Hematopoietic multipotent progenitor cell treated with erythropoietin and hydrocortisone succinate and interleukin-3 and kit ligand, for 6 days (in vitro differentiated cells): Measurements from ENCODE around the gene GHRL.
"Not testable (repeated sequence)": the region's sequence is repeated elsewhere in the genome, so short reads cannot be mapped to it uniquely, and the experiment has no call there.

Source experiments
- DNase-seq: peaks from one replicate; pipeline ENCODE4 v3.0.0-alpha.2; 2015

The GHRL gene

GRCh38 chr3:10272476-10272875 is 20.3 kb downstream of the GHRL start:
- DNase-seq = not testable (repeated sequence)

DNA sequence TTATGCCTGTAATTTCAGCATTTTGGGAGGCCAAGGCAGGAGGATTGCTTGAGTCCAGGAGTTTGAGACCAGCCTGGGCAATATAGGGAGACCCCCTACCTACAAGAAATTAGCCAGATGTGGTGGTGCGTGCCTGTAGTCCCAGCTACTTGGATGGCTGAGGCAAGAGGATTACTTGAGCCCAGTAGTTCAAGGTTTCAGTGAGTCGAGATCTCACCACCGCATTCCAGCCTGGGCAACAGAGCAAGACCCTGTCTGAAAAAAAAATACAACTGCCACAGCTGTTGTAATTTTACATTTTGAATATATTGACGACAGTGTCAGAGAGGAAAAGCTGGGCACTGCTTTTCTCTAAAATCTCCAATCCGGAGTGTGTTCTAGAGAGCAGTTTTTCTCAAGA is 23.3 kb downstream of the GHRL start:
- DNase-seq = no peak

GRCh38 chr3:10268930-10269329 is 23.8 kb downstream of the GHRL start:
- DNase-seq = no peak

- no peak for DNase-seq
Observed at GRCh38 chr3:10268116-10268515, 24.6 kb downstream of the GHRL start.

DNA sequence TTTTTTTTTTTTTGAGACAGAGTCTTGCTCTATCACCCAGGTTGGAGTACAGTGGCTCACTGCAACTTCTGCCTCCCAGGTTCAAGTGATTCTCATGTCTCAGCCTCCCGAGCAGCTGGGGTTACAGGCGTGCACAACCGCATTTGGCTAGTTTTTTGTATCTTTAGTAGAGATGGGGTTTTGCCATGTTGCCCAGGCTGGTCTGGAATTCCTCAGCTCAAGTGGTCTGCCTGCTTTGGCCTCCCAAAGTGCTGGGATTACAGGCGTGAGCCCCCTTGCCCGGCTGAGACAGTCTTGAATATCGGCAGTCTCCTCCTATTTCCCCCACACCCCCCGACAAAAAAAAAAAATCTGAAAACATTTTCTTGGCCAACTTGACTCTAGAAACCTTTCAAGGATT is 25.8 kb downstream of the GHRL start:
- not testable (repeated sequence) for DNase-seq

- DNase-seq = no peak
Observed at GRCh38 chr3:10265833-10266232, 26.9 kb downstream of the GHRL start.

DNA sequence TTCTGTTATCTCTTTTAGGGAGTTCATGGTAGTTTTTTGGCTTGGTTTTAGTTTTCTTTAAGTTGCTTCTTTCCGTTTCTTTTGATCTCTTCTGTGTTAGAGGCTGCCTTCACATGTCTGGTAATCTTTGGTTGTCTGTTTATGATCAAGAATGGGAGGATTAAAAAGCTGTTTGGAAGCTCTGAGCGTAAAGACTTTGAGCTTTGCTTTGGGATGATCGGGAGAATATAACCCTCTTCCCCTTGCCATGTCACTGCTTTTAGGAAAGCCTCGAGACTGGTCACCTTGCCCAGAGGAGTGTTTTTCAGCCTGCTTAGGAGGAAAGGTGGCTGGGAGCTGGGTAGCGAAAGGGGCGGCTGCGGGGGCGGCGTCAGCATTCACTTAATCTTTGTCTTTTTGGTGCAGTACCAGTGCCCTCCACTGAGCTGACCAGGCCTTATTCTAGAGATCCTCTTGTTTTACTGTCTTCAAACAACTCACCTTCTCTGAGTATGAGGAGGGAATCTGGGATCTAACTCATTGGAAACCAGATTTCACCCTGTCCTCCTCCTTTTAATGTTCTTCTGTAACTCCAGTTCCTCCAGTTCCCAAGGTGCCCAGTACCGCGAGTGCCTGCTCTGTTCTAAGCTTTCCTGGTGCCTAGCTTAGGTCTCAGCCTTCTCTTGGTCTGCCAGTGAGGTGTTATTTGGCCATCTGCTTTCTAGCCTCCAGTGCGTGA is 28.9 kb downstream of the GHRL start:
- DNase-seq = peak; percentile 73

- no peak for DNase-seq
Observed at GRCh38 chr3:10262027-10262426, 30.7 kb downstream of the GHRL start.

GRCh38 chr3:10260211-10260701 is 32.5 kb downstream of the GHRL start:
- no peak for DNase-seq

- DNase-seq = no peak
Observed at GRCh38 chr3:10259798-10260197, 32.9 kb downstream of the GHRL start.

GRCh38 chr3:10259036-10259435 is 33.7 kb downstream of the GHRL start:
- no peak for DNase-seq

DNA sequence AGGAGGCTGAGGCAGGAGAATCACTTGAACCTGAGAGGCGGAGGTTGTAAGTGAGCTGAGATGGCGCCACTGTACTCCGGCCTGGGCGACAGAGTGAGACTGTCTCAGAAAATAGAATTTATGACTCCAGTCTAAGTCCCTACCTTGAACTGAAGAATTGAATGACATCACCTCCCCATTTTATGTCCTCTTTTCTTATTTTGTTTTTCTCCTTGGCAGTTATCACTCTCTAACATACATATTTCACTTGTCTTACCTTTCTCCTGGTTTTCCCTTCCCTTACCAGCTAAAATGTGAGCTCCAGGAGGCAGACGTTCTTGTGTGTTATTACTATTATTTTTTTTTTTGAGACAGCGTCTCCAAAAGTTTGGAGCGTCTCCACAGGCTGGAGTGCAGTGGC is 36.9 kb downstream of the GHRL start:
- DNase-seq = no peak

DNA sequence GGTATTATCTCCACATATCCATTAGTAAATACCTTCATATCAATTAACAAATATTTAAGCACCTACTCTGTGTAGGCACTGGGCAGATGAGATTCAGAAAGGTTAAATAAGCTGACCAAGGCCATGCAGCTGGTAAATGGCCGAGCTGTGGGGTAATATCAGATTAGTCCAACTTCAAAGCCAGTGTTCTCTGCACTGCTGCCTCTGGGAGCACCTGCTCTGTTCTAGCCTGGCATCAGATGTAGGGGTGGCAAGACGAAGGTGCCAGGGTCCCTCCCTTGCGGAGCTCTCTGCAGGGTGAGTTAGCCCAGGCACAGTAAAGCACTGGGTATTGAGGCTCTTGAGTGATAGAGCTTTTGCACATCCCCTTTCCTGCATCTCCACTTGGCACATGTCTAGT is 39.0 kb downstream of the GHRL start:
- no peak for DNase-seq

DNA sequence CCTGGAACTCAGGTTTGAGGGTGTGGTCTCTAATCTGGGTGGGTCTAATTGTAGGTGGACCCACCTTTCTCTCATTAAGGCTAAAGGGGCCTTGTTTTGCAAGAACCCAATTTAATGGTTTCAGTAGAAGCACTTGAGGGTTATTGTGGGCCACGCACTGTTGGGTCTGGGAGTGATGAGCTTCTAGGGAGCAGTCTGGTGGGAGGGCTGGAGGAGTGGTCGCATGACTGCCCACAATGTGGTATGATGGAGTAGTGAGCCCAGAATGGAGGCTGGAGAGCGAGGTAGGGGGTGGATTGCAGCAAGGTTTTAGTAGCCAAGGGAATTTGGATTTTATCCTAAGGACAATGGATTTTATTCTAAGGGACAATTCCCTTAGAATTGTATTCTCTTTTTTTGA is 41.7 kb downstream of the GHRL start:
- DNase-seq = no peak

- no peak for DNase-seq
Observed at GRCh38 chr3:10249833-10250232, 42.9 kb downstream of the GHRL start.

DNA sequence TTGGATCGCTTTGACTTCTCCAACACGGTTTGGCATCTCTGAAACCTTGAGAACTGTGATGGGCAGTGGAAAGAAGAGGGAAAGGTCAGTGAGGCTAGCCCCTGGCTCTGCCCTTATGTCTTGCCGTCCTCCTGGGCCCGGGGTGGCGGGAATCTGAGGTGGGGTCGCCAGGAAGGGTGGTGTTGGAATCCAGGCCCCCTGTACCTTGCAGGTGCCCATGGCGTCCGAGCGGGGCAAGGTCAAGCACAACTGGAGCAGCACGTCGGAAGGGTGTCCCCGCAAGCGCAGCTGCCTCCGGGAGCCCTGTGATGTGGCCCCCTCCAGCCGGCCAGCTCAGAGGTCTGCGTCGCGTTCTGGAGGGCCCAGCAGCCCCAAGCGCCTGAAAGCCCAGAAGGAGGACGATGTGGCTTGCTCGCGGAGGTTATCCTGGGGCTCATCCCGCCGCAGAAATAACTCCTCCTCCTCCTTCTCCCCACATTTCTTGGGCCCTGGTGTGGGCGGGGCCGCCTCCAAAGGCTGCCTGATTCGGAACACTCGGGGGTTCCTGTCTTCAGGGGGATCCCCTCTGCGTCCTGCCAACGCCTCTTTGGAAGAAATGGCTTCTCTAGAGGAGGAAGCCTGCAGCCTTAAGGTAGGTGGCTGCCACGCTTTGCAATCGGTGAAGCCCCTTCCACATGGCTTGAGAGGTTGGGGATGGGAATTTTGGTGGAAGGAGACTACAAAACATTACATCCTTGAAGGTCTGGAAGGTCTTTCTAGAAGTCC is 43.6 kb downstream of the GHRL start:
- DNase-seq = peak; percentile 68

DNA sequence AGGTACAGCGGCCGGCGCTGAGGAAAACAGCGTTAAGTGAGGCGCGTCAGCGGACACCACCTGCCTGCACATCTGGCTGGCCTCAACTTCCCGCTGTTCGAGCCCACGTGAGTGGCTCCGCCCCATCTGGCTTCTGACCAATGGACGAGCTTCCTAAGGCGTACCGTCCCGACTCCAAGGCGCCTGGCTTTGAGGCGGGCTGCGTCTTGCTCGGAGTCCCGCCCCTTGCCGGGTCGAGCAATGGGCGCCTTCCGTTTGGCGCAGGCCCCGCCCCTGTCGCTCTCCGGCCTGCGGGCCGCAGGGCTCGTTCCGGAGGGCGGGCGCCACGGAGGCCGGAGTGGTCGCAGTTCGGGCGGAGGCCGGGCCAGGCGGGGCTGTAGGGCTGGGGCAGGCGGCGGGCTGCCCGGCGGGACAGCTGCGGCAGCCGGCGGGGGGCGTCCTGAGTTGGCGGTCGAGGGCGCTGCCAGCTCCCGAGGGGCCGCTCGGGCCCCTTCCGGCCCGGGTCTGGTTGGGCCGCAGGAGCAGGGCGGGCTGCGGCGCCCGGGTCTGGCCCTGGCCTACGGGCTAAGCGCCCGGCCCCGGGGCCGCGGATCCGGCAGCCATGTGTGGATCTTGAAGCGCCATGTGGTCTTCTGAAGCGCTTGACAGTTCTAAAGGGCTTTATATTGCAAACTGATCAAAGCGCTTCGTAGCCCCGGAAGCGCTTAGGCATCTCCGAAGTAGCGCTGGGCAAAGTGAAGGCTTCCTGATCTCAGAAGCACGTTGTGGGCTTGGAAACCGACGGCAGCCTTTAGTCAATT is 44.4 kb downstream of the GHRL start, which contains the start of gene TATDN2:
Gene TATDN2, plus strand, starts transcription at position 276 of the 800 bp plus-strand sequence. CDS start 742 bp downstream, outside the sequence.
- DNase-seq = peak; percentile 99

DNA sequence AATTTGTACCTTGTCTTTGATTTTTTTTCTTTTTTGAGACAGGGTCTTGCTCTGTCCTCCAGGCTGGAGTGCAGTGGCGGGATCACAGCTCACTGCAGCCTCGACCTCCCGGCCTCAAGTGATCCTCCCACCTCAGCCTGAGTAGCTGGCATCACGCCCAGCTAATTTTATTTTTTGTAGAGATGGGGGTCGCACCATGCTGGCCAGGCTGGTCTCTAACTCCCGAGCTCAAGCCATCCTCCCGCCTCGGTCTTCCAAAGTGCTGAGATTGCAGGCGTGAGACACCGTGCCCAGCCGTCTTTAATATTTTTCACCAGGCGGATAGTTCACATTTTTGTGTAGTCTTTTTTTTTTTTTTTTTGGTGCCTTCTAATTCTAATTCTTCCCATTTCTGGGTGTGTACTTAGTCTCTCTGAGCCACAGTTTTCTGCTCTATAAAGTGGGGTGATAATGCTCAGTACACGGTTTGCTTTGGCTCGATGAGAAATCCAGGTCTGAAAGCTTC is 45.0 kb downstream of the GHRL start:
- no peak for DNase-seq

DNA sequence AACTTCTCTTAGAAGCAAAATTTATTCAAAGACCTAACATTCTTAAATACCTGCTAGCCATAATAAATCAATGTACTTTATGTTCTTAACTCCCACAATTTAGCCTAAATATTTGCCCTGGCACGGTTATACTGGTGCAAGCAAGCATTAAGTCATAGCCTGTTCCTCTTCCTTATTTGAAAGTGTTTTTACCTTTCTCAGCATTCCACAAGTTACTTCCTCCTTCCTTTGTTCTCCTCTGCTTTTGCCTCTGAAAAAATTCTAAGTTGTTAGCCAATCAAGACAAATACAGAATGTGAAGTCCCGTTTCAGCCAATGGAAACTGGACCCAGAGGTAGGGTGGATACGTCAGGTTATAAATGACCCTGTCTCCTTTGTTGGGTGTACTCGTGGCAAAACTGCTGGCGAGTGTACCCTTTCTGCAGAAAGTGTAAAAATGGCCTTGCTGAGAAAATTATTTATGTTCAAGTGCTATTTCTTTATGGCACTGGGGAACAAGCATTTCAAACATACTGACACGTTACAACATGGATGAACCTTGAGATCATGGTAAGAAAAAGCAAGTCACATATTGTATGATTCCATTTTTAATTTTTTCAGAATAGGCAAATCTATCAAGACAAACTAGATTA is 47.5 kb downstream of the GHRL start:
- no peak for DNase-seq

- no peak for DNase-seq
Observed at GRCh38 chr3:10244009-10244408, 48.7 kb downstream of the GHRL start.

DNA sequence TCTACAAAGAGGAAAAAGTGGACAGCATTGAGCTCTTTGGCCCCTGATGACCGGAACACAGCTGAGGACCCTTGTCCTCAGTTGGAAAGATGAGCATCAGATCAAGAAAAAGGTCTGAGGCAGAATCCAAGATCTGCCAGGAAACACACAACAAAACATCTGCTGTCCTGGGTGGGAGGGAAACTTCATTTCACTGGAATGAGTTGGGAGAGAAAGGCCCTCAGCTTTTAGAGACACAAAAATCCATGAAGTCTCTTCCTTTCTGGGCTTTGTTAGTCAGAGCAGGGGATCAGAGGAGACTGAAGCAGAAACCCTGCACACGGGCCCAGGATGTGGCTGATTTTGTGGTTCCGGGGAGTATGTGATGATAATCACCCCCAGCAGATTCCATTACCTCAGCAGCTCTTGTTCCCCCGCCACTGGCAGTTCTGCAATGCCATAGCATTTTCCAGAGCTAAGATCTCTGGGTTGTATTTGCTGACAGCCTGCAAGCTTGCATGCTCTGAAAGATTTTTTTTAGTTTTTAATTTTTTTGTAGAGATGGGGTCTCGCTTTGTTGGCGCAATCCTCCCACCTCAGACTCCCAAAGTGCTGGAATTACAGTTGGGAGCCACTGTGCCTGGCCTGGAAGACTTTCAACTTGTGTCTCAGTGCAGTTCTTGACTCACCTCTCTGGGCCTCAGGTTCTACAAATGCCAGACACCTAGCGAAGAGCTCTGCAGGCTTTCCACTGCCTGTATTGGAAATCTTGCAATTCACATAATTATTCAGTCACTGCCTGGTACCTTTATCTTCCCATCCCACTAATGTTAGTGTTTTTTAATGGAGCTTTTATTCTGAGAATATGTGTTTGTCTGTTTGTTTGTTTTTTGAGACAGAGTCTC is 50.3 kb downstream of the GHRL start:
- peak; percentile 77 for DNase-seq

DNA sequence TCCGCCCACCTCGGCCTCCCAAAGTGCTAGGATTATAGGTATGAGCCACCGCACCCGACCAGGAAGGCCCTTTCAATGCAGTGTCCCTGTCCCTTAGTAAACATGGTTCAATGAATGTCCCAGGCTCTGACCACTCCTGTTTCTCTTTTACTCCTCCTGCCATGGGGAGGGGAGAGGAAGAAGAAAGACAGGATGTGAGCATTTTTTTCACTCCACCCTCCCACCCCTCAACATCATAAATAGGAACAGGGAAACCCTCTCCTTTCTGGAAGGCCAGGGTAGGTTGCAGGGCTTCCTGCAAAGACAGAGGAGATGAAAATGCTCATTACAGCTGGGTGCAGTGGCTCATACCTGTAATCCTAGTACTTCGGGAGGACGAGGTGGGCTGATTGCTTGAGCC is 51.9 kb downstream of the GHRL start:
- no peak for DNase-seq
